Uterus (tissue), 4 donors: ENCODE data around the gene RNU6-1. TPM values are rescaled to one million over a fixed set of nuclear protein-coding genes. Genes with fewer than 3 reads are reported as not detected.

Experiments used
- DNase-seq, 2 donors: peaks; one replicate each; pipeline ENCODE4 v3.0.0-alpha.2; 2019 to 2020
- H3K27ac ChIP-seq, 2 donors: fragments of 200-600 bp; sonication (generic); 1 replicate in 1 of 2; 2 replicates in 1 of 2; pipeline ENCODE4 v1.5.1; 2016 to 2018
- H3K27me3 ChIP-seq, 2 donors: fragments of 200-600 bp; sonication (generic); one replicate each; pipeline ENCODE4 v1.5.1; 2018 to 2019; ENCODE audit warnings: control low read depth in 1 of 2
- H3K36me3 ChIP-seq, 2 donors: fragments of 200-600 bp; sonication (generic); one replicate each; pipeline ENCODE4 v1.5.1; 2019; ENCODE audit warnings: control low read depth in 1 of 2
- H3K4me1 ChIP-seq, 2 donors: fragments of 200-600 bp; sonication (generic); one replicate each; pipeline ENCODE4 v1.5.1; 2018 to 2019; ENCODE audit warnings: control low read depth in 1 of 2
- H3K4me3 ChIP-seq, 2 donors: fragments of 200-600 bp; sonication (generic); 1 replicate in 1 of 2; 2 replicates in 1 of 2; pipeline ENCODE4 v1.5.1; 2018 to 2019; ENCODE audit warnings: mild to moderate bottlenecking in 1 of 2
- H3K9me3 ChIP-seq, 2 donors: fragments of 200-600 bp; sonication (generic); one replicate each; pipeline ENCODE4 v1.5.1; 2019; ENCODE audit warnings: control low read depth in 1 of 2
- POLR2A ChIP-seq, 2 donors: fragments of 450-650 bp; IDR thresholded peaks; one replicate each; pipeline ENCODE4 v1.6.1; 2016; ENCODE audit warnings: antibody characterized with exemption in 2 of 2, mild to moderate bottlenecking in 1 of 2, moderate library complexity in 1 of 2
- intact Hi-C: fragments of 100-400 bp; cut with DNase I; formaldehyde crosslinking; loops from one replicate; pipeline ENCODE4 v1.15.1; 2023; ENCODE audit warnings: low total_unique reads
- total RNA-seq, 4 donors: library from RNA; depleted of rRNA in 3 of 4; stranded (reverse); fragments of >200 nt in 3 of 4; gene quantifications; one replicate each; pipeline versions ENCODE4 v1.1.0 to v1.2.4, GENCODE V29; 2014 to 2023
- TF ChIP-seq, protein P1 (sequence below), 4 experiments: fragments of 200-600 bp in 2 of 4; fragments of 450-650 bp in 2 of 4; sonication (generic) in 2 of 4; IDR thresholded peaks; one replicate each; pipeline ENCODE4 v1.5.1; 2016 to 2019; ENCODE audit warnings: antibody characterized with exemption in 4 of 4, mild to moderate bottlenecking in 2 of 4, moderate library complexity in 1 of 4
- donor health status: DM: yes; HTN: yes; CAD: no.

Gene RNU6-1
- not detected for total RNA-seq

DNA sequence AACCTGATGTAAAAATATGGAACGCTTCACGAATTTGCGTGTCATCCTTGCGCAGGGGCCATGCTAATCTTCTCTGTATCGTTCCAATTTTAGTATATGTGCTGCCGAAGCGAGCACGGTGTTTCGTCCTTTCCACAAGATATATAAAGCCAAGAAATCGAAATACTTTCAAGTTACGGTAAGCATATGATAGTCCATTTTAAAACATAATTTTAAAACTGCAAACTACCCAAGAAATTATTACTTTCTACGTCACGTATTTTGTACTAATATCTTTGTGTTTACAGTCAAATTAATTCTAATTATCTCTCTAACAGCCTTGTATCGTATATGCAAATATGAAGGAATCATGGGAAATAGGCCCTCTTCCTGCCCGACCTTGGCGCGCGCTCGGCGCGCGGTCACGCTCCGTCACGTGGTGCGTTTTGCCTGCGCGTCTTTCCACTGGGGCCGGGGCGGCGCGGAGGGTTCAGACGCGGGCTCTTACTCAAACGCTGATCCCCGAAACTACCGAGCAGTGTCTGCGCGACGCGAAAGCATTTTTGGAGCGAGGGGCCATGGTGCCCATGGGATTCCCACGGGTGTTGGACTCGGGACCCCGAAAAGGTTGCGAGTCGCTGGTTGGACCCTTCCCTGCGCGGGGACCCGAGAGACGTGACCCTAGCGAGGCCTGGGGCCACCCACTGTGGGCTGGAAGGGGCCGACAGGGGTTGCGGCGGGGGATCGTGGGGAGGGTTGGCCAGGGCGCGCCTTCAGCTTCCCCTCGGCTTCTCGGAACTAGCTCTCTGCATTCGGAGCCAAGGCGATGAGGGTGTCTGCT is at the start of gene RNU6-1:
RNU6-1 (minus strand) TSS at position 117 of the 820 bp plus-strand sequence.
- intact Hi-C loops, result loop anchor here (10.0 kb wide), 1 partner anchor 385 kb away; no protein-coding TSS in a partner anchor
- H3K36me3 ChIP-seq, result no peaks in the 10 kb centered on the region
- peak within 1 kb of the TSS; percentile 97 for H3K27ac ChIP-seq
- DNase-seq, result peak; percentile 94 to 96
- H3K4me1 ChIP-seq, result peaks cover 6 to 20% of the 10 kb centered on the region in 2 donors
- no peaks in the 10 kb centered on the region for H3K9me3 ChIP-seq
- H3K27me3 ChIP-seq, result peaks cover under 1 to 4% of the 10 kb centered on the region in 2 donors
- TF ChIP-seq, protein P1, sequence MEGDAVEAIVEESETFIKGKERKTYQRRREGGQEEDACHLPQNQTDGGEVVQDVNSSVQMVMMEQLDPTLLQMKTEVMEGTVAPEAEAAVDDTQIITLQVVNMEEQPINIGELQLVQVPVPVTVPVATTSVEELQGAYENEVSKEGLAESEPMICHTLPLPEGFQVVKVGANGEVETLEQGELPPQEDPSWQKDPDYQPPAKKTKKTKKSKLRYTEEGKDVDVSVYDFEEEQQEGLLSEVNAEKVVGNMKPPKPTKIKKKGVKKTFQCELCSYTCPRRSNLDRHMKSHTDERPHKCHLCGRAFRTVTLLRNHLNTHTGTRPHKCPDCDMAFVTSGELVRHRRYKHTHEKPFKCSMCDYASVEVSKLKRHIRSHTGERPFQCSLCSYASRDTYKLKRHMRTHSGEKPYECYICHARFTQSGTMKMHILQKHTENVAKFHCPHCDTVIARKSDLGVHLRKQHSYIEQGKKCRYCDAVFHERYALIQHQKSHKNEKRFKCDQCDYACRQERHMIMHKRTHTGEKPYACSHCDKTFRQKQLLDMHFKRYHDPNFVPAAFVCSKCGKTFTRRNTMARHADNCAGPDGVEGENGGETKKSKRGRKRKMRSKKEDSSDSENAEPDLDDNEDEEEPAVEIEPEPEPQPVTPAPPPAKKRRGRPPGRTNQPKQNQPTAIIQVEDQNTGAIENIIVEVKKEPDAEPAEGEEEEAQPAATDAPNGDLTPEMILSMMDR (IDR thresholded peaks at IDR 0.05), result no peak
- TF ChIP-seq POLR2A (IDR thresholded peaks at IDR 0.05), result peak; percentile 66 to 87
- H3K4me3 ChIP-seq, result peak within 1 kb of the TSS; percentile 76 to 82

- Histone ChIP-seq H3K4me3 (no peak overlapping the region), H3K27me3 (no peaks in the 10 kb centered on the region), H3K9me3 (no peaks in the 10 kb centered on the region), H3K27ac (no peak overlapping the region), H3K4me1 (peaks cover 5 to 8% of the 10 kb centered on the region in 2 donors), H3K36me3 (no peaks in the 10 kb centered on the region)
- intact Hi-C loops, result no loop called here
- TF ChIP-seq POLR2A (IDR thresholded peaks at IDR 0.05), result no peak
- TF ChIP-seq, protein P1 (IDR thresholded peaks at IDR 0.05), result no peak
- no peak for DNase-seq
Measured at GRCh38 chr15:67887776-67888175, 47.9 kb upstream of the RNU6-1 start.

- no peak for TF ChIP-seq POLR2A (IDR thresholded peaks at IDR 0.05)
- TF ChIP-seq, protein P1 (IDR thresholded peaks at IDR 0.05), result no peak
- Histone ChIP-seq H3K4me1 (peaks cover 0 to 5% of the 10 kb centered on the region in 2 donors), H3K9me3 (no peaks in the 10 kb centered on the region), H3K36me3 (no peaks in the 10 kb centered on the region), H3K27me3 (no peaks in the 10 kb centered on the region), H3K4me3 (no peak overlapping the region), H3K27ac (no peak overlapping the region)
- intact Hi-C loops, result no loop called here
- no peak for DNase-seq
Measured at GRCh38 chr15:67885861-67886260, 46.0 kb upstream of the RNU6-1 start.

DNA sequence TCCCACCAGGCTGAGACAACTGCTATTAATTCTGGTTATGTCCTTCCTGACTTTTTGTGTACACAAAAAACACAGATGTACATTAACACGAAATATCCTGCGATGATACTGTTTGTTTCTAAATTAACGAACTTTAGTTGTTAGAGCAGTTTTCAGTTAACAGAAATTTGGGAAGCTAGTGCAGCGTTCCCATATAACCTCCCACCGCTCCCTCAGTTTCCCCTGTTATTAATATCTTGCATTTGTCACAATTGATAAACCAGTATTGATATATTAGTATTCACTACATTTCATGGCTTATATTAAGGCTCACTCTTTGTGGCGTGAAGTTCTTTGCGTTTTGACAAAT is 45.3 kb upstream of the RNU6-1 start:
- peak overlapping the region; percentile 9 to 38 for H3K4me3 ChIP-seq

More for the DNA sequence above, 45.3 kb upstream of the RNU6-1 start:
- TF ChIP-seq, protein P1 (IDR thresholded peaks at IDR 0.05), result no peak
- Histone ChIP-seq H3K27me3 (no peaks in the 10 kb centered on the region), H3K27ac (peak overlapping the region; percentile 73), H3K9me3 (no peaks in the 10 kb centered on the region), H3K36me3 (no peaks in the 10 kb centered on the region), H3K4me1 (peaks cover 0 to 5% of the 10 kb centered on the region in 2 donors)
- intact Hi-C loops, result no loop called here
- DNase-seq, result no peak
